Measurements from ENCODE around the gene MED9.

The MED9 gene

GRCh38 chr17:17518014-17518413 lies 41.2 kb downstream of the MED9 start:
- H3K4me3 ChIP-seq (ENCODE audit: low read length), result no peak overlapping the region
- no peak for TF ChIP-seq CTCF (conservative IDR thresholded peaks at IDR 0.05; ENCODE audit: low read depth, low read length)

GRCh38 chr17:17518951-17519350 lies 42.2 kb downstream of the MED9 start:
- TF ChIP-seq CTCF (conservative IDR thresholded peaks at IDR 0.05; ENCODE audit: low read depth, low read length), result no peak
- H3K4me3 ChIP-seq (ENCODE audit: low read length), result no peak overlapping the region
- no peak for DNase-seq (ENCODE audit: low read depth)

More at GRCh38 chr17:17518014-17518413, 41.2 kb downstream of the MED9 start:
- DNase-seq (ENCODE audit: low read depth), result no peak

GRCh38 chr17:17519886-17520285 lies 43.1 kb downstream of the MED9 start:
- DNase-seq (ENCODE audit: low read depth), result no peak
- TF ChIP-seq CTCF (conservative IDR thresholded peaks at IDR 0.05; ENCODE audit: low read depth, low read length), result no peak

GRCh38 chr17:17520599-17521232 lies 43.9 kb downstream of the MED9 start:
- no peak for TF ChIP-seq CTCF (conservative IDR thresholded peaks at IDR 0.05; ENCODE audit: low read depth, low read length)
- H3K4me3 ChIP-seq (ENCODE audit: low read length), result no peak overlapping the region
- DNase-seq (ENCODE audit: low read depth), result no peak

More at GRCh38 chr17:17519886-17520285, 43.1 kb downstream of the MED9 start:
- no peak overlapping the region for H3K4me3 ChIP-seq (ENCODE audit: low read length)

- H3K4me3 ChIP-seq (ENCODE audit: low read length), result no peak overlapping the region
- TF ChIP-seq CTCF (conservative IDR thresholded peaks at IDR 0.05; ENCODE audit: low read depth, low read length), result no peak
- no peak for DNase-seq (ENCODE audit: low read depth)
These were observed 46.4 kb downstream of the MED9 start for GRCh38 chr17:17523001-17523730.

GRCh38 chr17:17523731-17524490 lies 47.1 kb downstream of the MED9 start:
- H3K4me3 ChIP-seq (ENCODE audit: low read length), result no peak overlapping the region
- no peak for DNase-seq (ENCODE audit: low read depth)
- no peak for TF ChIP-seq CTCF (conservative IDR thresholded peaks at IDR 0.05; ENCODE audit: low read depth, low read length)

All from retinal pigment epithelial cell (primary cell).